Measurements from ENCODE around the gene FYCO1. TPM values are rescaled to one million over a fixed set of nuclear protein-coding genes. Genes with fewer than 3 reads are reported as not detected.

The FYCO1 gene
- total RNA-seq, 1 experiment from 2014 or later: 15.4 TPM

DNA sequence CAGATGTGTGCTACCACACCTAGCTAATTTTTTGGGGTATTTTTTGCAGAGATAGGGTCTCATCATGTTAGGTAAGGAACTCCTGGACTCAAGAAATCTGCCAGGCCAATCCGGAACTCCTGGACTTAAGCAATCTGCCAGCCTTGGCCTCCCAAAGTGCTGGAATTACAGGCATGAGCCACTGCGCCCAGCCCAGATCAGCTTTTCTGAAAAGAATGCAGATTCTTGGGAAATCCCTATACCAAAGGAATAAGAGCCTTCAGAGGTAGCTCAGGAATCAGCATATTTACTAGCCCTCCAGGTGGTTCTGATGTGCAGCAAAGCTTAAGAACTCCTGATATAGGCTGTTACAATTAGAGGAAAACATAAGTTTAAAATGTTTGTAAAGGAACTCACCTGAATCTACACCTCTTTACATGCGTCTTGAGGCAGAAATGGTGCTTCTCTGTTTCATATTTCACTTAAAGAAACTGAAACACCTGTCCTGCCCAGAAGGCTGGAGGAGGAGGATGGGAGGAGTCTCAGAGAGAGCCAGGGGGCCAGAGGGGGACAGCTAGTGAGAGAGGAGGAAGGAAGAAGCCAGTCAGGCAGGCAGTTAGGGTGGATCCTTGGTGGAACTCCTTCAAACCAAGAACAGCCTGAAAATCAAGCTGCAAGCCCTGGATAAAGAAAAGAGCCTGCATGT is 31.5 kb upstream of the FYCO1 start, which contains the start of gene XCR1:
Gene XCR1, minus strand, starts transcription at position 463 of the 685 bp plus-strand sequence. CDS start 5,536 bp downstream, outside the sequence.
- Histone ChIP-seq H2AFZ (ENCODE audit: low read length) (no peak within 1 kb of the TSS), H3K79me2 (ENCODE audit: low read length) (no peaks in the 10 kb centered on the region), H3K36me3 (ENCODE audit: low read depth, low read length) (peaks cover 2% of the 10 kb centered on the region; the same call in 1 of the 2 replicates), H3K9me3 (ENCODE audit: low read length) (peaks cover 7% of the 10 kb centered on the region), H3K4me1 (ENCODE audit: insufficient read depth, low read length) (no peaks in the 10 kb centered on the region), H3K4me3 (ENCODE audit: low read length) (no peak within 1 kb of the TSS), H3K4me2 (ENCODE audit: low read length) (no peak within 1 kb of the TSS), H4K20me1 (ENCODE audit: low read length) (no peaks in the 10 kb centered on the region), H3K27ac (ENCODE audit: low read length) (no peak within 1 kb of the TSS), H3F3A (ENCODE audit: low read length, unreplicated experiment) (no peaks in the 10 kb centered on the region), H3K9ac (ENCODE audit: low read length) (no peak within 1 kb of the TSS), H3K9me2 (replicated peaks; ENCODE audit: low read length) (no peaks in the 10 kb centered on the region), H3K27me3 (ENCODE audit: low read length) (no peaks in the 10 kb centered on the region)
- no peak for TF ChIP-seq CTCF (conservative IDR thresholded peaks at IDR 0.05; ENCODE audit: low read depth, low read length)
- TF ChIP-seq EZH2 (IDR thresholded peaks at IDR 0.05; ENCODE audit: low read length, unreplicated experiment): no peak
- TF ChIP-seq EZH2phosphoT487 (IDR thresholded peaks at IDR 0.05; ENCODE audit: borderline replicate concordance, low read length): no peak
- ChIA-PET POLR2A (ENCODE audit: unreplicated experiment) (no interaction called here), CTCF (no interaction called here)
- no peak for DNase-seq
- no TSS peak for BruUV-seq (replicated peaks)
- intact Hi-C loops (cut with micrococcal nuclease): no loop called here
- no peak for ATAC-seq

DNA sequence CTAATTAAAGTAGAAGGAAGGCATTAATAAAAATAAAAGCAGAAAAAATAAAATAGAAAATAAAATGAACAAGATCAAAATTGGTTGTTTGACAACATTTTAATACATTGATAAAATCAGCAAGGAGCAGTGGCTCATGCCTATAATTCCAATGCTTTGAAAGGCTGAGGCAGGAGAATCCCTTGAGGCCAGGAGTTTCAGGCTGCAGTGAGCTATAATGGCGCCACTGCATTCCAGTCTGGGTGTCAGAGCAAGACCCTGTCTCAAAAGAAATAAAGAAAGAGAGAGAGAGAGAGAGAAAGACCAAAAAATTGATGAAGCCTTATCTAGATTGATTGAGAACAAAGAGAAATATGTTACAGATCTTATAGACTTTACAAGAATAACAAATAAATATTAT is 29.5 kb upstream of the FYCO1 start:
- H4K20me1 ChIP-seq (ENCODE audit: low read length): no peaks in the 10 kb centered on the region
- H3K79me2 ChIP-seq (ENCODE audit: low read length): no peaks in the 10 kb centered on the region
- ChIA-PET POLR2A (ENCODE audit: unreplicated experiment) (no interaction called here), CTCF (no interaction called here)
- H3K4me1 ChIP-seq (ENCODE audit: insufficient read depth, low read length): no peaks in the 10 kb centered on the region
- H3K4me2 ChIP-seq (ENCODE audit: low read length): no peak overlapping the region
- no peak for ATAC-seq
- no peak for DNase-seq
- H3K27me3 ChIP-seq (ENCODE audit: low read length): no peaks in the 10 kb centered on the region
- BruUV-seq (replicated peaks): no TSS peak
- peaks cover 7% of the 10 kb centered on the region for H3K9me3 ChIP-seq (ENCODE audit: low read length)
- no peak overlapping the region for H3K27ac ChIP-seq (ENCODE audit: low read length)
- TF ChIP-seq EZH2 (IDR thresholded peaks at IDR 0.05; ENCODE audit: low read length, unreplicated experiment) (no peak), CTCF (conservative IDR thresholded peaks at IDR 0.05; ENCODE audit: low read depth, low read length) (no peak), EZH2phosphoT487 (IDR thresholded peaks at IDR 0.05; ENCODE audit: borderline replicate concordance, low read length) (no peak)
- H3K4me3 ChIP-seq (ENCODE audit: low read length): no peak overlapping the region
- no peak overlapping the region for H2AFZ ChIP-seq (ENCODE audit: low read length)
- no peaks in the 10 kb centered on the region for H3K9me2 ChIP-seq (replicated peaks; ENCODE audit: low read length)
- no peaks in the 10 kb centered on the region for H3F3A ChIP-seq (ENCODE audit: low read length, unreplicated experiment)
- no peak overlapping the region for H3K9ac ChIP-seq (ENCODE audit: low read length)
- intact Hi-C loops (cut with micrococcal nuclease): no loop called here
- H3K36me3 ChIP-seq (ENCODE audit: low read depth, low read length): peaks cover 2% of the 10 kb centered on the region; the same call in 1 of the 2 replicates

- H2AFZ ChIP-seq (ENCODE audit: low read length): no peak overlapping the region
- H3K79me2 ChIP-seq (ENCODE audit: low read length): no peaks in the 10 kb centered on the region
- TF ChIP-seq EZH2phosphoT487 (IDR thresholded peaks at IDR 0.05; ENCODE audit: borderline replicate concordance, low read length) (no peak), EZH2 (IDR thresholded peaks at IDR 0.05; ENCODE audit: low read length, unreplicated experiment) (no peak), CTCF (conservative IDR thresholded peaks at IDR 0.05; ENCODE audit: low read depth, low read length) (no peak)
- BruUV-seq (replicated peaks): no TSS peak
- no peaks in the 10 kb centered on the region for H3K9me2 ChIP-seq (replicated peaks; ENCODE audit: low read length)
- ChIA-PET CTCF (interaction anchor here (0.7 kb wide), 1 partner anchor 371 kb away, joined by 3 read pairs; no protein-coding TSS in a partner anchor), POLR2A (ENCODE audit: unreplicated experiment) (interaction anchor here (0.9 kb wide), 1 partner anchor 250 kb away, joined by 14 read pairs; no protein-coding TSS in a partner anchor)
- peaks cover 2% of the 10 kb centered on the region; the same call in 1 of the 2 replicates for H3K36me3 ChIP-seq (ENCODE audit: low read depth, low read length)
- no peaks in the 10 kb centered on the region for H4K20me1 ChIP-seq (ENCODE audit: low read length)
- H3K9ac ChIP-seq (ENCODE audit: low read length): no peak overlapping the region
- H3F3A ChIP-seq (ENCODE audit: low read length, unreplicated experiment): no peaks in the 10 kb centered on the region
- no peak for DNase-seq
- H3K4me3 ChIP-seq (ENCODE audit: low read length): no peak overlapping the region
- H3K27ac ChIP-seq (ENCODE audit: low read length): no peak overlapping the region
- ATAC-seq: no peak
- no peaks in the 10 kb centered on the region for H3K4me1 ChIP-seq (ENCODE audit: insufficient read depth, low read length)
- H3K9me3 ChIP-seq (ENCODE audit: low read length): peaks cover 7% of the 10 kb centered on the region
- no peak overlapping the region for H3K4me2 ChIP-seq (ENCODE audit: low read length)
- H3K27me3 ChIP-seq (ENCODE audit: low read length): no peaks in the 10 kb centered on the region
- intact Hi-C loops (cut with micrococcal nuclease): no loop called here
Measured at GRCh38 chr3:46024131-46024530, 28.5 kb upstream of the FYCO1 start.

Data from PC-3 (cell line).